Stimulated activated CD8-positive, alpha-beta memory T cell treated with anti-CD3 and anti-CD28 coated beads, Interleukin-15, amount 100 ng/mL, for 24 hours (primary cell): Measurements from ENCODE around the gene SPINK5.
"Not testable (repeated sequence)": the region's sequence is repeated elsewhere in the genome, so short reads cannot be mapped to it uniquely, and the experiment has no call there.

Experiments used
- DNase-seq: peaks from one replicate; pipeline ENCODE4 v3.0.0-alpha.2; 2020; ENCODE audit warnings: low read depth

SPINK5 gene, protein sequence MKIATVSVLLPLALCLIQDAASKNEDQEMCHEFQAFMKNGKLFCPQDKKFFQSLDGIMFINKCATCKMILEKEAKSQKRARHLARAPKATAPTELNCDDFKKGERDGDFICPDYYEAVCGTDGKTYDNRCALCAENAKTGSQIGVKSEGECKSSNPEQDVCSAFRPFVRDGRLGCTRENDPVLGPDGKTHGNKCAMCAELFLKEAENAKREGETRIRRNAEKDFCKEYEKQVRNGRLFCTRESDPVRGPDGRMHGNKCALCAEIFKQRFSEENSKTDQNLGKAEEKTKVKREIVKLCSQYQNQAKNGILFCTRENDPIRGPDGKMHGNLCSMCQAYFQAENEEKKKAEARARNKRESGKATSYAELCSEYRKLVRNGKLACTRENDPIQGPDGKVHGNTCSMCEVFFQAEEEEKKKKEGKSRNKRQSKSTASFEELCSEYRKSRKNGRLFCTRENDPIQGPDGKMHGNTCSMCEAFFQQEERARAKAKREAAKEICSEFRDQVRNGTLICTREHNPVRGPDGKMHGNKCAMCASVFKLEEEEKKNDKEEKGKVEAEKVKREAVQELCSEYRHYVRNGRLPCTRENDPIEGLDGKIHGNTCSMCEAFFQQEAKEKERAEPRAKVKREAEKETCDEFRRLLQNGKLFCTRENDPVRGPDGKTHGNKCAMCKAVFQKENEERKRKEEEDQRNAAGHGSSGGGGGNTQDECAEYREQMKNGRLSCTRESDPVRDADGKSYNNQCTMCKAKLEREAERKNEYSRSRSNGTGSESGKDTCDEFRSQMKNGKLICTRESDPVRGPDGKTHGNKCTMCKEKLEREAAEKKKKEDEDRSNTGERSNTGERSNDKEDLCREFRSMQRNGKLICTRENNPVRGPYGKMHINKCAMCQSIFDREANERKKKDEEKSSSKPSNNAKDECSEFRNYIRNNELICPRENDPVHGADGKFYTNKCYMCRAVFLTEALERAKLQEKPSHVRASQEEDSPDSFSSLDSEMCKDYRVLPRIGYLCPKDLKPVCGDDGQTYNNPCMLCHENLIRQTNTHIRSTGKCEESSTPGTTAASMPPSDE

DNA sequence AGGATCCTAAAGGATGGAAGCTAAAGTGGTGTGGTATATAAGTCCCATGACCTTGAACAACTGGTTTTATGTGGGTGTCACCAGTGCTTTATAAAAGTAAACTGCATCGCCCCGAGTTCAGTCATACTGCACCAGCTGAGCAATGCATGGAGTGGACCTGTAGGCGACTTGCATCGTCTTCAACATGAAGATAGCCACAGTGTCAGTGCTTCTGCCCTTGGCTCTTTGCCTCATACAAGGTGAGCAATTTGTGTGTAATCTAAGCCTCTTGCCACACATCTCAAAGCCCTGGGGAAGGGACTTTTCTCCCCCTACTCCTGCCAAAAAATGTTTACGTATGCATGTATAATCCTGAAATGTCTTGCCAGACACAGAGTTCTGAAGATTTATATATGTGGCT, at the start of gene SPINK5:
TSS of gene SPINK5 (plus strand) at position 120 of the 400 bp plus-strand sequence. CDS start at position 185, 65 bp downstream.
- DNase-seq, result no peak

DNA sequence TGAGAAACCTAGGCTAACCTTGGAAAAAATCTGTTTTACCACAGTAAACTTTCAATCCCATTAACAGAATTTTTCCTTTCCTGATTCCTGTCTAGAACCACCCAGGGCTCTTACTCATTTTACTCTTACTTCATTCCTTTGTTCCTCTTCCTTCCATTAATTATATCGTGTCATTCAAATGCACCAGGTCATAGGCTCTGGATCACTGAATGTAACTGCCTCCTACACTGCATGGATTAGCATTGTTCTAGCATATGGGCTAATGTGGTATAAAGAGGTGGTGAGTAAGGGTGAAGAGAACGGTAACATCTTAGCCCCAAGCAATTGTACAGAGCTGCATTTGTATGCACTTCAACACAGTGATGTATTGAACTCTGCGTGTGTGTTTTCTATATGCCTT, 49.5 kb upstream of the SPINK5 start:
- DNase-seq, result no peak

DNA sequence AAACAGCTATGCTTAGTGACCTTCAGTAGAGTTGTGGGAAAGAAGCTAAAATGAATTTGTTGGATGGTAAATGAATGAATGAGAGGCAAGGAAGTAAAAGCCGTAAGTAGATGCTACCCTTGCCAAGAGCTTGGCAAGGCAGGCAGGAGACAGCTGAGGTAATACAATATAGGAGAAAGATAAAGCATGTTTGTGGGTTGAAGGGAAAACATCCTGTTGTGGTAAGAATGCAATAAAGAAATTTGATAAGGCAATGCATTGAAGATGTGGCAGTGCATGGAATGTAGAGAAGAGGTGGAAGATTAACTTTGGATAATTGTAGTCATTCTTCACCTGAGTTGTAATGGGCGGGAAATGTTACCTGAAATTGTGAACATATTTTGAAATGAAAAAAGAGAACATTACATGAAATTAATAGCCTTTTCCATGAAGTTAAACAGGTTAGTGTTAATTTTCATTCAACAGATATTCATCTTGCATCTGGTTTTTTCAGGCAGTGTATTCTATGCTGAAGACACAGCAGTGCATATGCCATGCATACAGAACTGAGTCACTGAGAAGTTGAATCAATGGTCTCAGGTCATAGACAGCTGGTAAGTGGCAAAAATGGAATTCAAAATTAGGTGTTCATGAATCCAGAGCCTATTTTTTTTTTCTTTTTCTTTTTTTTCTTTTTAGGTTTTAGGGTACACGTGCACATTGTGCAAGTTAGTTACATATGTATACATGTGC, 43.4 kb upstream of the SPINK5 start:
- DNase-seq, result no peak

DNA sequence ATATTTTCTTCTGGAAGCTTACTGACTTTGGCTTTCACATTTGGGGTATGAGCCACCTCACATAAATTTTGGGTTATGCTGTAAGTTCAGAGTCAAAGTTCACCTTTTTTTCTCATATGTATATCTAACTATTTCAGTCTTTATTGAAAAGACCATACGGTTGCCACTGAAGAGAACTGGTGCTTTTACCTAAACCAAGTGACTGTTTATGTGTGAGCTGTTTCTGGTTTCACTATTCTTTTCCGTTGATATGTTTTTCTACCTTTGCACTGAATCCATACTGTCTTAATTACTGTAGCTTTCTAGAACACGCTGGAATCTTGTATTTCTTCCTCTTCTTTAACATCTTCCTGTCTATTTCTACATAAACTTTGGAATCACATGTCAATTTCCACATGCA, 36.3 kb upstream of the SPINK5 start:
- DNase-seq, result no peak

DNA sequence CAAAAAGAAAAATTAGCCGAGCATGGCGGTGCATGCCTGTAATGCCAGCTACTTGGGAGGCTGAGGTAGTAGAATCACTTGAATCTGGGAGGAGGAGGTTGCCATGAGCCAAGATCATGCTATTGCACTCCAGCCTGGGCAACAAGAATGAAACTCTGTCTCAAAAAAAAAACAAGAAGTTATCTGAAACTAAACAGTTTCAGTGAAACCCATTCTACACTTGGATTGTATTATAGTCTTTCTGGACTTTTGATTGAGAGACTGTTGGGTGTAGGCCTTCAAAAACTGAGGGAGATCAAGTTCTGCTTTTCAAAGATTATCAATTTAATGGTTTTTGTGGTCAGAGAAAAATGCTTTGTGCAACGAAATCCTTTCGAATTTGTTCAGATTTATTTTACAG, 34.6 kb upstream of the SPINK5 start:
- DNase-seq, result no peak

DNA sequence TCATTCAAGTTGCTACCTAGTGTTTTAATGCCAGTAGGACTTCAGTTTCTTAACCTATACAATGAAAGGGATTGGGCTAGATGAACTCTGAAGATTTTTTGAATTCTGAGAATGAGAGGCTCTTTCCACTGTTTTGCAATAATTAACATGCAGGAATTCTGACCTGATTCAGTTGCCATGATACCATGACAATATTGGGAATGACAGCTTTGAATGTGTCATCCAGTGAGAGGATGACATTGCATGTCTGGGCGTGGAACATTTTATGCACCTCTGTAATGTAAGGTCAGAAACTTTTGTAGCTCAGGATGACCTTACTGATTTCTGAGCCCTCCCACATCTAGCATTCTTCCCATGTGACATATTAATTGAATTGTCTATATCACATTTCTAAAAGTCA, 30.6 kb upstream of the SPINK5 start:
- DNase-seq, result no peak

DNA sequence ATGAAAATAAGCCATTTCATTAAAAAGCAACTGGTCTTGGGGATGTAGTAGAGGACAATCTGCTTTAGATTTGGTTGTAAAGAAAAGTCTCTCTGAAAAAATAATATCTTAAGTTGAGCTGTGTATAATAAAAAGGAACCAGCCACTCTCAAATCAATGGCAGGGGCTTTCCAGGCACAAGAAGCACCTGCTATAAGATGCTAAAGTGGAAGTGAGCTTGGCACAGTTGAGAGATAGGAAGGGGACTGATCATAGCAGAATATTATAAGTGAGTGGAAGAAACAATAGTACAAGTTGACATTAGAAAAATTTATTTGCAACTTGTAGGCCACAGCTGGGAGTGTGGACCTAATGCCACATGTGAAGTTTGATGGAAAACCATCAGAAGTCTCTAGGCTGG, 28.1 kb upstream of the SPINK5 start:
- DNase-seq, result no peak

DNA sequence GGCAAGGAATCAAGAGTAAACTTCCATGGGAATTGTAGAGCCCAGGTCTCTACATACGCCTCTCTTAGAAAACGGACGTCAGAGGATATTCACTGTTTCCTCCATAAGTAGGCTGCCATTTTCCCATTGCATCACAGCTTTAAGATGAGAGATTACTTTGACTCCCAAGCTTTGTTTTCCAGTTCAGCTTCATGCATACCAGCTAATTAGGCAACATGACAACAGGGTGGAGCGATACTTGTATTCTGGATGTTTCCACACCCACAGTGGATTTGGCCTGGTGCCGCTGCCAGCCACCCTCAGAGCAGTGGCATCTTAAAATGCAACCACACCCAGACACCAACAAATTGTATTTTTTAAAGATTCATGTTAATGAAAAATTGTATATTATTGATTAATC, 20.9 kb upstream of the SPINK5 start:
- no peak for DNase-seq

DNA sequence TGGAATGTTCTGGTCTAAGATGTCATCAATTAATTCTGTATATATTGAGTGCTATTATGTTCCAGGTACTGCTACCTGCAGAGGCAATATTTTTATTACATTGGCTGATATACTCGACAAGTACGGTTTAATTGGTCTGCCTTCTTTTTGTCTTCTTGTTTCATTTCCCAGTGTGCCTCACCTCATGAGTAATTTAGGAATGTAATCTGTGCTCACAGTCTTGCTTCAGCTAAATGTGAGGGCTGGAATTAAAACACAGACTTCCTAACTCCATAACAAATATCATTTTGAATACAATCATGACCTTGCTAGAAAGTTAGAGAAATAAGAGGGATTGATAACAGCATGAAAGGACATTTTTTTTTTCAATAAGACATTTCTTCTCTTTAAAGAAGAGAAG, 20.1 kb upstream of the SPINK5 start:
- no peak for DNase-seq

DNA sequence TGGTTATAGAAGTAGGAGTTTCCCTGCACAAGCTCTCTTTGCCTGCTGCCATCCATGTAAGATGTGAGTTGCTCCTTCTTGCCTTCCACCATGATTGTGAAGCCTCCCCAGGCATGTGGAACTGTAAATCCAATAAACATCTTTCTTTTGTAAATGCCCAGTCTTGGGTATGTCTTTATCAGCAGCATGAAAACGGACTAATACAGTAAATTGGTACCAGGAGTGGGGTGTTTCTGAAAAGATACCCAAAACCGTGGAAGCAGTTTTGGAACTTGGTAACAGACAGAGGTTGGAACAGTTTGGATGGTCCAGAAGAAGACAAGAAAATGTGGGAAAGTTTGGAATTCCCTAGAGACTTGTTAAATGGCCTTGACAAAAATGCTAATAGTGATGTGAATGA, 8.6 kb upstream of the SPINK5 start:
- DNase-seq, result not testable (repeated sequence)

DNA sequence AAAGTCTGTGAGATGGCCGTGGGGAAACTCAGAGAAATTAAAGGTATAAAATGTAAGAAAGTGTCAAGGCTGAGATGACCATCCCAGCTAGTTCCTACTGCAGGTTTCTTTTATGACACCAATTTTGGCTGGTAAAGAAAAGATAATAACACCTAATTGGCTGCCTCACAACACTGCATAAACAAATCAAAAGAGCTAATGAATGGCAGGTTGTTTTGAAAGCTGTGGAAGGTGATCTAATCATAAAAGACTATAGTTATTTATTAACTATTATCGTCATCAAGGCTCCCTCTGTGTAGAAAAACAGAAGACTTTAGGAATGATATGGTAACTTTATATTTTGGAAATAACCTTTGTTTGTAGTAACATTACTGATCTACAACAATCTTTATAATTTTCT, 3.5 kb upstream of the SPINK5 start:
- DNase-seq, result no peak

DNA sequence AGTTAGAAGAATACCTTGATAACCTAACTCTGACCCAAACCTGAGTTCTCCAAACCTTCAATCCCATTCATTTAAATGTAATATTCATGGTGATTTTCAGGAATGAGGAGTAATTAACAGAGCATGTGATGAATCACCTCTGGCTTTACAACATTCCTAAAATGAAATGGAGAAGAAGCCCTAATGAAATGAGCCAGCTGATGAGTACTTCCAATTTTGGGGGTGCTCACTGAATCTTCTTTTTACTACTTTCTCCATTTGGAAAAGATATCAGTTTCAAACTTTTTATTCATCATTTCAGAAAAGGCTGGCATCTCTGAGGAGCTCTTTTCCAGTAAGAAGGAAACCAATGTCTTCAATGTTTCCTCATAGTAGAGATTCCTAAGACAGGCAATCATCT, 2.9 kb upstream of the SPINK5 start:
- no peak for DNase-seq

DNA sequence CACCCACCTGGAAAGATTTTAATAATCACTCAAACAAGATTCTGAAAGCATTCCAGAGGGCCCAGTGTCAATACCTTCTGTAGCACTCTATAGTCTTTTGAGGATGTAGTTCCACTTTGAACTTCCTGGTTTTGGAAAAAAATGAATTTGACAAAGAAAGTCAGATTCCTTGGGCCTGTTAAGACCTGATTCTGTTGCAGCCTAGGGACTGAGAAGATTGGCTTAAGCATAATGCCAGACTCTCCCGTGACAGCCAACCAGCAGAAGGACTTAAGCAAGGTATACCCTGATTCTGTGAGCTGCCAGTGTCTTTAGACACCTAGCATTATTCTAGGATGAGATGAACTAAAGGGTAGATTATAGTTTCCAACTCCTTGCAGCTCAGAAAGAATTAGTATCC, 6.8 kb downstream of the SPINK5 start:
- no peak for DNase-seq

DNA sequence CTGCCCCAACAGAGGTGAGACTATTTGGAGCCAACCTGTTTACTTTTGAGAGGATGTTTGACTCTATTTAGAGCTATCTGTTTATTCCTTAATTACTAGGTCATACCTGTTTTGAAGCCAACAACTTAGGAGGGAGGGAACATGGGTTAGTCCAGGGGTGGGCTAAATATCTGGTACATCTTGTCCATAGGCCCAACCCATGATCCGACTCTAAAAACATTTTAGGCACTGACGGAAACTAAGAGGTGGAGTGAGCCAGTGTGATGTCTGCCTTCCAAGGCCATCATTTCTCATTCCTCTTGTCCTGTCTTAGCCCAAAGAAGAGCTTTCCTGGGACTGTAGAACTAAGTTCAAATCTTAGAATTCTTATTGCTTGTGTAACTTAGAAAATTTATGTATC, 8.4 kb downstream of the SPINK5 start:
- DNase-seq, result no peak

DNA sequence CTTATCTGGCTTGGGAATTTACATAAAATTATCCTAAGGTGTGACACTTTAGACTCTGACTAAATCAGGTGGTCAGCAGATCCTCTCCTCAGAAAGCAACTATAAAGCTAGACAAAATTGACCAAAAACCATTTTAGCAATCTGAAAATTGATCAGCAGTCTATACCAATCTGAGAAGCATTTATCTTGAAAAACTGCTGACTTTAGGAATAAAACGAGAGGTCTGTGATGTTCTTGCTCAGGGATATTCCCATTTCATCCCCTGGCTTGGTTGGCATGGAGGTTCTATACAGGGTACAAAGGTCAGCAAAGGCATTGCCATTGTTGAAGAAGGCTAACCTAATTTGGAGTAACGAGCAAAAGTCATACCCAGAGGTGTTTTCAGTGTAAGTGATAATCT, 11.7 kb downstream of the SPINK5 start:
- DNase-seq, result no peak

DNA sequence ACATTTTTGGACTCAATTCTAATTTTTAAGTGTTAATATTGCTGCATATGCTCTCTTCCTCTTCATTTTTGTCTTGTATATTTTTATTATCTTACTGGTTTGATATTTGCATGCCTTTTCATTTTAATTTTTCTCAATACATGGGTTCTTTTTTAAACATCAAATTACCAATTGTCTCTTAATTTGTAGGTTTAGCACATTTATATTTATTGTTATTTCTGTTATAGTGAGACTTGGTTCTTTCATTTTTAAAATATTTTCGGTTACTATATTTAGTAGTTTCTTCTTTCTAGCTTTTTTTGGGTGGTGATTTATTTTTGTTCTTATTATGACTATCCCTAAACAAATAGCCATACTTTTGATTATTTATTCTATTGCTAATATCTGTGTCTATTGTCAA, 19.4 kb downstream of the SPINK5 start:
- no peak for DNase-seq

DNA sequence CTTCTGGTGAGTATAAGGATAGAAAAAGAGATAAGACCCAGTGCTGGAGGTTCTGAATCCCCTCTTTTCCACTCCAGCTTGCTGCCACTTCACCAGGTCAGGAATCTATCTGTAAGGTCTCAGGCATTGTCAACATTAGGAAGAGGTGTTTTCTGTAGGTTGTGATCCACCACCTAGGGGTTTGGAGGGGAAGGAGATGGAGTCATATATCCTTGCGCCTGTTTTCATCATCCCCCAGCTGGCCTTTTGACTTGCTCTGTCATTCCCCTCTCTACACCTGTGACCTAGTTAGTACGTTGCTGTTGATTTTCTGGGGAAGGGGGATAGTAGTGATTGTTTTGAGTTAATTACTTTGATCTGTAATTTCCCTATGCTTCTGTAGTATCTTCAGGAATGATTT, 20.5 kb downstream of the SPINK5 start:
- no peak for DNase-seq

DNA sequence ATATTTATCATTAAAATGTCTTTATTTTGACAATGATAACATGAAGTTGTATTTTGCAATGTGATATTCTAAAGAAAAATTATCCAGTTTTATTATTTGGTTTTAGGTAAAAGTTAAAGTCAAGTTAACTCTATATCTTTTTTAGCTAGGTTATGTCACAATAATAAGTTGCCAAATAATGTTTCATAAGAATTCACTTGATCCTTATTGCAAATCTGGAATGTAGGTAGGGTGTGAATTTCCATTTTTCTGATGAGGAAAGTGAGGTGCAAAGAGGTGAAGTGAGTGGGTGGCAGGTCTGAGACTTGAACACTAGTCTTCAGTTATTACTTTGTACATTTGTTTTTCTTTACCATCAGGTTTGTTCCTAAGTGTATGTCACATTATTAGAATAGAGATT, 21.5 kb downstream of the SPINK5 start:
- no peak for DNase-seq

DNA sequence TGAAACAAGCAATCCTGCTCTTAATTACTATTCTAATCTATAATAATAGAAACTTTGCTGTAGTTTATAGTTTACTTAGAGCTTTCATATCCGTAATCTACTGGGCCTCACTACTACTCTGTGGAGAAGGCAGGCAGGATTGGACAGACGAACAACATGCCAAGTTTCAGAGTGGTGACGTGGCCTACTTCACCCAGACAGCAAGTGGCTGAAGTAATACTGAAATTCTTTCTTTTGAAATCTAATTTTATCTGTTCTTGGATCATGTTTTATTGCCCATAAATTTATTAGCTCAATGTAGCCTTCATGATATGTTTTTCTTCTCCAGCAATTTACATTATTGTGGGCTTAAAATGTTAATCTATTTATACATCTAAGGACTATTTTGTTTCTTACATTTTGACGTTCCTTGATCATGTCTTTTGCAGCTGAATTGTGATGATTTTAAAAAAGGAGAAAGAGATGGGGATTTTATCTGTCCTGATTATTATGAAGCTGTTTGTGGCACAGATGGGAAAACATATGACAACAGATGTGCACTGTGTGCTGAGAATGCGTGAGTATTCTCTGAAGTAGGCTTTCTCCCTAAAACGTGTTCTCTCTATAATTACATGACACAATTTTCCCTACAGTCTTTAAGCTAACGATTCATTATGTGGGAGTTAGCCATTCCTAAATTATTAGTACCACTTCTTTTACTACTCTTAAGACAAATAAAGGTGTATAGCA, 22.4 kb downstream of the SPINK5 start:
- DNase-seq, result no peak

DNA sequence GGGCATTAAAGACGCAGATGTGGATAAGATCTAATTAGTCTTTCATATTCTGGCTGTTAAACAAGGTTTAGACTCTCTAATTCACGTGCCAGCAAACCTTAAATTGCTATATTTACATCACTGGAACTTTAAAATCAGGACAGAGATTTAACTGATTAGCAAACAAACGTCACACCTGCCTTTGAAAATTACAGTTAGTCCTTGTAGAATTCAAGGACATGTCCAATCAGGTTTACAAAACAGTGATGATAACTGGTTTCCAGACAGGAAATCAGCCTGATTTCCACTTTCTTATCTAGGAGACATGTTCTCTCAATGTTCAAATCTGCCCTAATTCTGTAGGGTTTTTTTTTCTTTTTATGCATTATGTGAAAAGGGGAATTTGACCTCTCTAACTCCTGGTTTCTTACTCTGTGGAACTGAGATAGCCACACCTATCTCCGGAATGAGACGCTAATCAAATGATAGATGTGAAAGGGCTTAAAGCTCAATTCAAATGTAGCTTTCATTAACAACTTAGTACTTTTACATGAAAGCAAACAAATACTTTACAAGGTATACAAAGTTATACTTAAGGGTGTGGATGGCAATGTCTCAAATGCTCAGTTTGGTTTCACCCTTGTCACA, 26.5 kb downstream of the SPINK5 start:
- no peak for DNase-seq

DNA sequence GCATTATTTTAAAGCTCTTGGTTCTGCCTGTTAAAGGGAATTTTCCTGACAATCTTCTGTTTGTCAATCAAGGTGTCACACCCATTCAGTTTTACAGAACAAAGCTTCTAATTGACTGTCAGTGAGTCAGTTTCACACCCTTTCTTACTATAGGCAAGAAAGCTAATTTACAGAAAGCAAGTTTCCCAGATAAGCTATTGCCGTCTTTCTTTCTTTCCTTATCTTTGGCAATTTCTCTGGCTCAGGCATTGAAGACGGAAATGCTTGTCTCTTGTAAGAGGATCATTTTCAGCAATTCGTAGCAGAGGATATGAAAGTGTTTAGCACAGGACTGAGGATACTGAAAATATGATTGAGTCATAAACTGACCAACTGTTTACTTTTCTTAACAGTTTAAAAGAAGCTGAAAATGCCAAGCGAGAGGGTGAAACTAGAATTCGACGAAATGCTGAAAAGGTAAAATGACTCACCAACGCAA, 27.0 kb downstream of the SPINK5 start:
- no peak for DNase-seq
